K562 (cell line): Measurements from ENCODE around the gene ZSCAN22. TPM values are rescaled to one million over a fixed set of nuclear protein-coding genes. Genes with fewer than 3 reads are reported as not detected.

Source experiments
- ARID1B ChIP-seq: fragments of 450-650 bp; IDR thresholded peaks from 2 replicates; pipeline ENCODE4 v1.6.1; 2016; ENCODE audit warnings: antibody characterized with exemption, mild to moderate bottlenecking, inconsistent platforms
- BRF1 ChIP-seq: IDR thresholded peaks from 3 replicates; pipeline ENCODE4 v1.6.1; 2011; ENCODE audit warnings: borderline replicate concordance, mild to moderate bottlenecking; ENCODE audit not compliant: insufficient read length; ENCODE audit errors: extremely low read depth
- COPS2 ChIP-seq: fragments of 450-650 bp; conservative IDR thresholded peaks from 2 replicates; pipeline ENCODE4 v1.6.1; 2016; ENCODE audit warnings: mild to moderate bottlenecking, moderate library complexity
- CXXC5 ChIP-seq: fragments of 250-450 bp; sonication (Bioruptor Pico); IDR thresholded peaks from 2 replicates; pipeline ENCODE4 v1.8.0; 2022; ENCODE audit warnings: inconsistent platforms, mild to moderate bottlenecking, moderate library complexity
- DMBX1 ChIP-seq: fragments of 250-450 bp; sonication (Bioruptor Pico); IDR thresholded peaks from 2 replicates; pipeline ENCODE4 v1.8.0; 2022; ENCODE audit warnings: inconsistent platforms, mild to moderate bottlenecking, moderate library complexity, borderline replicate concordance
- GABPA ChIP-seq: fragments of 200-800 bp; sonication (Bioruptor generic); conservative IDR thresholded peaks from 2 replicates; pipeline ENCODE4 v1.6.1; 2016; ENCODE audit warnings: low read depth, missing genetic modification characterization, missing compliant biosample characterization
- GABPB2 ChIP-seq: fragments of 250-450 bp; sonication (Bioruptor Pico); conservative IDR thresholded peaks from 2 replicates; pipeline ENCODE4 v1.5.1; 2021; ENCODE audit warnings: mild to moderate bottlenecking
- ILF3 ChIP-seq: fragments of 450-650 bp; IDR thresholded peaks from 2 replicates; pipeline ENCODE4 v1.6.1; 2018; ENCODE audit warnings: antibody characterized with exemption, mild to moderate bottlenecking, moderate library complexity, borderline replicate concordance
- ILK ChIP-seq: fragments of 450-650 bp; IDR thresholded peaks from 2 replicates; pipeline ENCODE4 v1.6.1; 2016; ENCODE audit warnings: missing genetic modification characterization, low read depth, mild to moderate bottlenecking, missing compliant biosample characterization, moderate library complexity, borderline replicate concordance
- JUN ChIP-seq, 2 experiments: sonication (generic) in 1 of 2; formaldehyde crosslinking in 1 of 2; IDR thresholded peaks; 2 replicates each; pipeline versions ENCODE4 v1.6.1 to v1.8.0; 2012 to 2022; ENCODE audit warnings: borderline replicate concordance in 2 of 2, mild to moderate bottlenecking in 2 of 2, improper control_type of control experiment in 1 of 2, low read depth in 1 of 2, low read length in 1 of 2, missing genetic modification reagents in 1 of 2
- MXI1 ChIP-seq: IDR thresholded peaks from 2 replicates; pipeline ENCODE4 v1.6.1; 2011; ENCODE audit warnings: low read depth, mild to moderate bottlenecking, improper control_type of control experiment, low read length
- NFYB ChIP-seq: IDR thresholded peaks from 2 replicates; pipeline ENCODE4 v1.6.1; 2011; ENCODE audit warnings: mild to moderate bottlenecking, moderate library complexity; ENCODE audit not compliant: insufficient read length; ENCODE audit errors: extremely low read depth
- PPARD ChIP-seq: fragments of 250-450 bp; sonication (Bioruptor Pico); IDR thresholded peaks from 2 replicates; pipeline ENCODE4 v1.8.0; 2022; ENCODE audit warnings: inconsistent platforms, mild to moderate bottlenecking, moderate library complexity
- RBM14 ChIP-seq: fragments of 200-400 bp; formaldehyde crosslinking; IDR thresholded peaks from 2 replicates; pipeline ENCODE4 v1.6.1; 2018; ENCODE audit warnings: low read depth, mild to moderate bottlenecking, low read length, moderate library complexity, borderline replicate concordance; ENCODE audit not compliant: insufficient read depth
- SPI1 ChIP-seq: IDR thresholded peaks from 2 replicates; pipeline ENCODE4 v1.6.1; 2011; ENCODE audit warnings: low read depth, low read length, control low read depth, borderline replicate concordance
- TAF15 ChIP-seq: fragments of 200-400 bp; formaldehyde crosslinking; IDR thresholded peaks from 2 replicates; pipeline ENCODE4 v1.6.1; 2017; ENCODE audit warnings: mild to moderate bottlenecking, low read depth, low read length, moderate library complexity
- TEAD1 ChIP-seq, 2 experiments: fragments of 450-650 bp in 1 of 2; sonication (generic) in 1 of 2; formaldehyde crosslinking; IDR thresholded peaks; 2 replicates each; pipeline versions ENCODE4 v1.4.0 to v1.8.0; 2020 to 2022; ENCODE audit warnings: mild to moderate bottlenecking in 2 of 2, missing genetic modification reagents in 1 of 2
- ZNF140 ChIP-seq: fragments of 250-450 bp; sonication (Bioruptor Pico); IDR thresholded peaks from 2 replicates; pipeline ENCODE4 v1.8.0; 2021; ENCODE audit warnings: moderate library complexity, mild to moderate bottlenecking, inconsistent platforms
- ZNF717 ChIP-seq: fragments of 250-450 bp; sonication (Bioruptor Pico); IDR thresholded peaks from 2 replicates; pipeline ENCODE4 v1.5.0; 2021
- ZNF778 ChIP-seq: fragments of 450-650 bp; formaldehyde crosslinking; IDR thresholded peaks from 2 replicates; pipeline ENCODE4 v1.4.0; 2020; ENCODE audit warnings: mild to moderate bottlenecking, moderate library complexity
- polyA plus RNA-seq, 8 experiments: library from polyadenylated mRNA; depleted of rRNA in 4 of 8; stranded (reverse) in 5 of 8; unstranded in 3 of 8; fragments of >200 nt; fragmentation: Nextera tagmentation in 2 of 8; fragmentation: Illumina TruSeq in 1 of 8; extraction: Ambion mirVana in 2 of 8; extraction: Trizol in 1 of 8; gene quantifications; 2 replicates each; pipeline versions ENCODE4 v1.2.1 to v1.2.3, GENCODE V29; 2011 to 2014; ENCODE audit warnings: inconsistent platforms in 1 of 8, missing spikeins in 1 of 8
- total RNA-seq, 7 experiments: library from RNA; depleted of rRNA in 6 of 7; stranded (reverse); fragments of >200 nt in 6 of 7; fragmentation: Illumina TruSeq in 2 of 7; extraction: Trizol in 2 of 7; gene quantifications; 2 replicates each; pipeline versions ENCODE4 v1.2.1 to v1.2.3, GENCODE V29; 2011 to 2021; ENCODE audit warnings: low replicate concordance in 1 of 7
- TF ChIP-seq, protein P1 (sequence below), 2 experiments: fragments of 200-800 bp in 1 of 2; sonication (Bioruptor generic) in 1 of 2; sonication (generic) in 1 of 2; formaldehyde crosslinking in 1 of 2; IDR thresholded peaks in 1 of 2; conservative IDR thresholded peaks in 1 of 2; 2 replicates each; pipeline versions ENCODE4 v1.5.0 to v1.6.1; 2016 to 2020; ENCODE audit warnings: missing compliant biosample characterization in 1 of 2, missing genetic modification characterization in 1 of 2, missing genetic modification reagents in 1 of 2
- TF ChIP-seq, protein P2 (sequence below): fragments of 450-650 bp; IDR thresholded peaks from 2 replicates; pipeline ENCODE4 v1.6.1; 2018; ENCODE audit not compliant: partially characterized antibody

The ZSCAN22 gene
- total and polyA plus RNA-seq, 9 of the 15 experiments (the other 6 are each of a cell fraction or from before 2014, with no cell fraction given), result 0.98 to 5.3 (median 3.0) TPM

DNA sequence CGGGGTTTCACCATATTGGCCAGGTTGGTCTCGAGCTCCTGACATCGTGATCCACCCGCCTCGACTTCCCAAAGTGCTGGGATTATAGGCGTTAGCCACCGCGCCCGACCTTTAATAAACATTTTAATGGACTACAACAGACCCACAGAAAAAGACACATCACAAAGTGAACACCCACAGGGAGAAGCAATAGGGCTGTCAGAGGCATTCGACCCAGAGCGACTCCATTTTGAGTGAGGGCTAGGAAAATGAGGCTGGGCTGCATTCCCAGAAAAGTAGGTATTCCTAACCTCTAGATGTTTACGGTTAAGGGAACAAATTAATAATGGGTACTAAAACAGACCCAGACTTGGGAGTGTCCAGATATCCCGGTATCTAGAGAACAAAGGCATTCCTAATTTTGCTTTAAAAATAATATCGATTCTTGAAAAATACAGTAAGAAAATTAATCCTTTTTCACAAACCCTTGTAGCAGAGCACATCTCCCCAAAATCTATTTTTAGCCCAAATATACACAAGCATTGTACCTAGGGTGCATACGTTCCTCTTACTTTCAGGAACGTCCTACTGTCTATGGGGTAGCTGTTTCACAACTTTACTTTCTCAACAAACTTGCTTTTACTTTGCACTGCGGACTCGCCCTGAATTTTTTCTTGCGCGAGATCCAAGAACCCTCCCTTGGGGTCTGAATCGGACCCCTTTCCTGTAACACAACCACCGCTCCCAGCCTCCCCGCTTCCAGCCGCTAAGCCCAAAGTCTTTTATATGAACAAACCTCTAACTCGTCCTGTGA, 48.9 kb upstream of the ZSCAN22 start (continued):
- no peak for TF ChIP-seq MXI1
- TF ChIP-seq ILK (tag), result no peak
- TF ChIP-seq SPI1, result no peak
- TF ChIP-seq ZNF140 (CRISPR knock-in tag), result no peak
- TF ChIP-seq DMBX1 (CRISPR knock-in tag), result peak; percentile 87
- TF ChIP-seq ZNF717 (CRISPR knock-in tag), result no peak
- TF ChIP-seq RBM14, result no peak
- TF ChIP-seq GABPB2 (CRISPR knock-in tag), result no peak
- no peak for TF ChIP-seq BRF1
- TF ChIP-seq ZNF778 (CRISPR knock-in tag), result no peak
- TF ChIP-seq, protein P1, sequence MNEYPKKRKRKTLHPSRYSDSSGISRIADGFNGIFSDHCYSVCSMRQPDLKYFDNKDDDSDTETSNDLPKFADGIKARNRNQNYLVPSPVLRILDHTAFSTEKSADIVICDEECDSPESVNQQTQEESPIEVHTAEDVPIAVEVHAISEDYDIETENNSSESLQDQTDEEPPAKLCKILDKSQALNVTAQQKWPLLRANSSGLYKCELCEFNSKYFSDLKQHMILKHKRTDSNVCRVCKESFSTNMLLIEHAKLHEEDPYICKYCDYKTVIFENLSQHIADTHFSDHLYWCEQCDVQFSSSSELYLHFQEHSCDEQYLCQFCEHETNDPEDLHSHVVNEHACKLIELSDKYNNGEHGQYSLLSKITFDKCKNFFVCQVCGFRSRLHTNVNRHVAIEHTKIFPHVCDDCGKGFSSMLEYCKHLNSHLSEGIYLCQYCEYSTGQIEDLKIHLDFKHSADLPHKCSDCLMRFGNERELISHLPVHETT (CRISPR knock-in tag; conservative IDR thresholded peaks at IDR 0.05 in 1 of 2, IDR thresholded peaks at IDR 0.05 in 1 of 2), result 0 out of 4 replicates have a peak, but pooled peaks of 1 of the 2 experiments have one; percentile 8
- no peak for TF ChIP-seq TAF15
- TF ChIP-seq, protein P2, sequence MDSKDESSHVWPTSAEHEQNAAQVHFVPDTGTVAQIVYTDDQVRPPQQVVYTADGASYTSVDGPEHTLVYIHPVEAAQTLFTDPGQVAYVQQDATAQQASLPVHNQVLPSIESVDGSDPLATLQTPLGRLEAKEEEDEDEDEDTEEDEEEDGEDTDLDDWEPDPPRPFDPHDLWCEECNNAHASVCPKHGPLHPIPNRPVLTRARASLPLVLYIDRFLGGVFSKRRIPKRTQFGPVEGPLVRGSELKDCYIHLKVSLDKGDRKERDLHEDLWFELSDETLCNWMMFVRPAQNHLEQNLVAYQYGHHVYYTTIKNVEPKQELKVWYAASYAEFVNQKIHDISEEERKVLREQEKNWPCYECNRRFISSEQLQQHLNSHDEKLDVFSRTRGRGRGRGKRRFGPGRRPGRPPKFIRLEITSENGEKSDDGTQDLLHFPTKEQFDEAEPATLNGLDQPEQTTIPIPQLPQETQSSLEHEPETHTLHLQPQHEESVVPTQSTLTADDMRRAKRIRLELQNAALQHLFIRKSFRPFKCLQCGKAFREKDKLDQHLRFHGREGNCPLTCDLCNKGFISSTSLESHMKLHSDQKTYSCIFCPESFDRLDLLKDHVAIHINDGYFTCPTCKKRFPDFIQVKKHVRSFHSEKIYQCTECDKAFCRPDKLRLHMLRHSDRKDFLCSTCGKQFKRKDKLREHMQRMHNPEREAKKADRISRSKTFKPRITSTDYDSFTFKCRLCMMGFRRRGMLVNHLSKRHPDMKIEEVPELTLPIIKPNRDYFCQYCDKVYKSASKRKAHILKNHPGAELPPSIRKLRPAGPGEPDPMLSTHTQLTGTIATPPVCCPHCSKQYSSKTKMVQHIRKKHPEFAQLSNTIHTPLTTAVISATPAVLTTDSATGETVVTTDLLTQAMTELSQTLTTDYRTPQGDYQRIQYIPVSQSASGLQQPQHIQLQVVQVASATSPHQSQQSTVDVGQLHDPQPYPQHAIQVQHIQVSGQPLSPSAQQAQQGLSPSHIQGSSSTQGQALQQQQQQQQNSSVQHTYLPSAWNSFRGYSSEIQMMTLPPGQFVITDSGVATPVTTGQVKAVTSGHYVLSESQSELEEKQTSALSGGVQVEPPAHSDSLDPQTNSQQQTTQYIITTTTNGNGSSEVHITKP, result no peak
- TF ChIP-seq CXXC5 (CRISPR knock-in tag), result peak; percentile 6; the same call in 1 of the 2 replicates
- TF ChIP-seq NFYB, result no peak
- no peak for TF ChIP-seq GABPA (tag)
- TF ChIP-seq PPARD (CRISPR knock-in tag), result no peak
- TF ChIP-seq ARID1B, result no peak
- no peak for TF ChIP-seq COPS2
- no peak for TF ChIP-seq ILF3
- no peak for TF ChIP-seq JUN (IDR thresholded peaks at IDR 0.05; ENCODE audit: borderline replicate concordance, low read depth, low read length)
- TF ChIP-seq JUN (CRISPR knock-in tag; IDR thresholded peaks at IDR 0.05; ENCODE audit: borderline replicate concordance), result no peak
- TF ChIP-seq TEAD1 (CRISPR knock-in tag; IDR thresholded peaks at IDR 0.05), result 0 out of 4 replicates have a peak, but pooled peaks of 1 of the 2 experiments have one; percentile 36
